Adrenal gland (tissue), 12 donors: ENCODE measurements around the gene GPAT3. TPM values are rescaled to one million over a fixed set of nuclear protein-coding genes. Genes with fewer than 3 reads are reported as not detected.
A peak's percentile ranks its signal among the peaks of the same experiment; 100 is the strongest.

ENCODE experiments used
- DNase-seq, 7 donors: peaks; one replicate each; pipeline ENCODE4 v3.0.0-alpha.2; 2019 to 2020
- H3K27ac ChIP-seq, 5 donors: fragments of 200-600 bp; sonication (generic) in 4 of 5; 1 replicate in 3 of 5; 2 replicates in 2 of 5; pipeline versions ENCODE4 v1.5.1 to v1.8.0; 2016 to 2020; ENCODE audit warnings: mild to moderate bottlenecking in 1 of 5
- H3K27me3 ChIP-seq: fragments of 200-600 bp; 2 replicates; pipeline ENCODE4 v1.8.0; 2021
- H3K36me3 ChIP-seq, 2 donors: fragments of 200-600 bp; replicated peaks in 1 of 2; 1 replicate in 1 of 2; 2 replicates in 1 of 2; pipeline versions ENCODE4 v1.5.1 to v1.8.0; 2018 to 2022
- H3K4me1 ChIP-seq, 2 donors: fragments of 200-600 bp; replicated peaks in 1 of 2; 1 replicate in 1 of 2; 2 replicates in 1 of 2; pipeline versions ENCODE4 v1.5.1 to v1.8.0; 2018 to 2021
- H3K4me3 ChIP-seq, 4 donors: fragments of 200-600 bp; sonication (generic) in 3 of 4; one replicate each; pipeline ENCODE4 v1.5.1; 2016 to 2018
- H3K9me3 ChIP-seq, 3 donors: fragments of 200-600 bp; sonication (generic) in 1 of 3; replicated peaks in 1 of 3; 1 replicate in 2 of 3; 2 replicates in 1 of 3; pipeline versions ENCODE4 v1.5.1 to v1.8.0; 2016 to 2021
- POLR2A ChIP-seq, 2 donors: fragments of 450-650 bp; IDR thresholded peaks; one replicate each; pipeline ENCODE4 v1.6.1; 2017; ENCODE audit warnings: antibody characterized with exemption in 2 of 2, mild to moderate bottlenecking in 2 of 2, moderate library complexity in 1 of 2
- WGBS, 4 donors: extraction: QIAGEN DNeasy Blood & Tissue Kit in 2 of 4; methylation state at CpG; one replicate each; pipeline versions ENCODE4 v1.1.5 to v1.1.7; 2013 to 2017; 5-methylcytosine and 5-hydroxymethylcytosine counted together
- intact Hi-C, 2 donors: fragments of 100-400 bp; cut with DNase I; formaldehyde crosslinking; loops; one replicate each; pipeline versions ENCODE4 v1.14.1 to v1.15.0; 2022 to 2023
- polyA plus RNA-seq, 3 donors: library from polyadenylated mRNA; stranded (reverse); fragments of 200-250 nt in 2 of 3; fragments of 350-450 nt in 1 of 3; fragmentation: Illumina TruSeq in 1 of 3; extraction: RNeasy Lipid Tissue Mini Kit (QIAGEN cat#74804) in 1 of 3; gene quantifications; one replicate each; pipeline ENCODE4 v1.2.3, GENCODE V29; 2013 to 2014
- total RNA-seq, 9 donors: library from RNA; depleted of rRNA in 4 of 9; stranded (reverse); fragments of >200 nt in 4 of 9; fragments of 120-200 nt in 1 of 9; fragmentation: NEBNext Ultra II Directional in 1 of 9; extraction: Animal tissue kit (Norgen Biotek cat#: 25700) in 1 of 9; gene quantifications; one replicate each; pipeline versions ENCODE4 v1.1.0 to v1.2.4, GENCODE V29; 2013 to 2023
- TF ChIP-seq, protein P1 (sequence below), 6 experiments: fragments of 450-650 bp in 4 of 6; fragments of 200-600 bp in 2 of 6; sonication (generic) in 1 of 6; IDR thresholded peaks; 1 replicate in 5 of 6; 2 replicates in 1 of 6; pipeline versions ENCODE4 v1.5.1 to v1.8.0; 2016 to 2021; ENCODE audit warnings: antibody characterized with exemption in 6 of 6, mild to moderate bottlenecking in 2 of 6, moderate library complexity in 1 of 6
- donor health status: healthy with polysubstance abuse.
- donor health status: Bipolar disorder and iron deficiency.
- donor health status: DM: yes; HTN: yes; CAD: no.
- donor health status: DM: no; HTN: no; CAD: no.
- donor health status: DM: no; HTN: no; CAD: no.
- donor health status: DM: yes; HTN: yes; CAD: no.

Gene GPAT3
- total and polyA plus RNA-seq, 12 donors = 0.12 to 15.4 (median 0.98) TPM

DNA sequence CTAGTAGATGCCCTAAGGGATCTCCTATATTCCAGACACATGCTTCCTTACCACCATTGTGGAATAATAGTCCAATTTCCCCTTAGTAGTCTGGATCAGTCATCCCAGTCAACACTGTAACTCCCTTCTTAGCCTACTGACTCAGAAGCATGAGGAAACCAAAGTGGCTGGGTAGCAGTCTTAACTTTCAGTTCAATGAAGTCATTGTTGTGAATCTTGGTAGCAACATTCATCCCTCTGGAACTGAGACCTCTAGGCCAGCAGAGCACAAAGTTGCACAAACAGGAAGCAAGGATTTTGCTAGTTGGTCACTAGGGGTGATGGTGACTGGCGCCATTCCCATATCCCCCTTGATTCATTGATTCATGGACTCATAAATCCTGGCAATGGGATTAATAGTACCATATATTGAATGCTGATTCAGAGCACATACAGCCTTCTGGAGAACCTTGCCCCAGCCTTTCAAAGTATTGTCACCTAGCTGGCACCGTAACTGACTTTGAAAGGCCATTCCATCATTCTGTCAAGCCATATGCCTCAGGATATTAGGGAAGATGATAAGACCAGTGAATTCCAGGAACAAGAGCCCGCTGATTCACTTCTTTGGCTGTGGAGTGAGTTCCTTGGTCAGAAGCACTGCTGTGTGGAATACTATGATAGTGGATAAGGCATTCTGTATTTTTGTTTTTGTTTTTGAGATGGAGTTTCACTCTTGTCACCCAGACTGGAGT lies 19.7 kb upstream of the GPAT3 start:
- DNase-seq = peak in 1 of 7 donors; percentile 8
- TF ChIP-seq, protein P1, sequence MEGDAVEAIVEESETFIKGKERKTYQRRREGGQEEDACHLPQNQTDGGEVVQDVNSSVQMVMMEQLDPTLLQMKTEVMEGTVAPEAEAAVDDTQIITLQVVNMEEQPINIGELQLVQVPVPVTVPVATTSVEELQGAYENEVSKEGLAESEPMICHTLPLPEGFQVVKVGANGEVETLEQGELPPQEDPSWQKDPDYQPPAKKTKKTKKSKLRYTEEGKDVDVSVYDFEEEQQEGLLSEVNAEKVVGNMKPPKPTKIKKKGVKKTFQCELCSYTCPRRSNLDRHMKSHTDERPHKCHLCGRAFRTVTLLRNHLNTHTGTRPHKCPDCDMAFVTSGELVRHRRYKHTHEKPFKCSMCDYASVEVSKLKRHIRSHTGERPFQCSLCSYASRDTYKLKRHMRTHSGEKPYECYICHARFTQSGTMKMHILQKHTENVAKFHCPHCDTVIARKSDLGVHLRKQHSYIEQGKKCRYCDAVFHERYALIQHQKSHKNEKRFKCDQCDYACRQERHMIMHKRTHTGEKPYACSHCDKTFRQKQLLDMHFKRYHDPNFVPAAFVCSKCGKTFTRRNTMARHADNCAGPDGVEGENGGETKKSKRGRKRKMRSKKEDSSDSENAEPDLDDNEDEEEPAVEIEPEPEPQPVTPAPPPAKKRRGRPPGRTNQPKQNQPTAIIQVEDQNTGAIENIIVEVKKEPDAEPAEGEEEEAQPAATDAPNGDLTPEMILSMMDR (IDR thresholded peaks at IDR 0.05) = no peak
- TF ChIP-seq POLR2A (IDR thresholded peaks at IDR 0.05) = no peak
- Histone ChIP-seq H3K4me3 (no peak overlapping the region), H3K27ac (no peak overlapping the region), H3K27me3 (no peaks in the 10 kb centered on the region), H3K9me3 (no peaks in the 10 kb centered on the region), H3K4me1 (no peaks in the 10 kb centered on the region), H3K36me3 (no peaks in the 10 kb centered on the region)
- 47 to 66% (median 50%) methylated on average over 2 to 3 of the region's 3 CpGs for WGBS, 4 donors
- intact Hi-C loops = no loop called here

GRCh38 chr4:83522239-83522638 lies 13.7 kb upstream of the GPAT3 start:
- H3K27ac ChIP-seq = no peak overlapping the region
- no peak for TF ChIP-seq POLR2A (IDR thresholded peaks at IDR 0.05)
- TF ChIP-seq, protein P1 (IDR thresholded peaks at IDR 0.05) = no peak
- no peak overlapping the region for H3K4me3 ChIP-seq
- 45 to 66% (median 49%) methylated on average over 3 of the region's 3 CpGs for WGBS, 4 donors
- H3K9me3 ChIP-seq = no peaks in the 10 kb centered on the region
- intact Hi-C loops = no loop called here
- no peaks in the 10 kb centered on the region for H3K36me3 ChIP-seq
- DNase-seq = no peak
- no peaks in the 10 kb centered on the region for H3K4me1 ChIP-seq
- H3K27me3 ChIP-seq = no peaks in the 10 kb centered on the region

GRCh38 chr4:83527671-83528070 lies 8.2 kb upstream of the GPAT3 start:
- no peak overlapping the region for H3K4me3 ChIP-seq
- intact Hi-C loops = no loop called here
- no peak overlapping the region for H3K27ac ChIP-seq
- H3K4me1 ChIP-seq = no peaks in the 10 kb centered on the region
- no peaks in the 10 kb centered on the region for H3K27me3 ChIP-seq
- WGBS, 4 donors = 81 to 94% (median 92%) methylated on average over 2 of the region's 2 CpGs
- no peak for TF ChIP-seq POLR2A (IDR thresholded peaks at IDR 0.05)
- TF ChIP-seq, protein P1 (IDR thresholded peaks at IDR 0.05) = no peak
- no peak for DNase-seq
- no peaks in the 10 kb centered on the region for H3K9me3 ChIP-seq
- H3K36me3 ChIP-seq = no peaks in the 10 kb centered on the region

DNA sequence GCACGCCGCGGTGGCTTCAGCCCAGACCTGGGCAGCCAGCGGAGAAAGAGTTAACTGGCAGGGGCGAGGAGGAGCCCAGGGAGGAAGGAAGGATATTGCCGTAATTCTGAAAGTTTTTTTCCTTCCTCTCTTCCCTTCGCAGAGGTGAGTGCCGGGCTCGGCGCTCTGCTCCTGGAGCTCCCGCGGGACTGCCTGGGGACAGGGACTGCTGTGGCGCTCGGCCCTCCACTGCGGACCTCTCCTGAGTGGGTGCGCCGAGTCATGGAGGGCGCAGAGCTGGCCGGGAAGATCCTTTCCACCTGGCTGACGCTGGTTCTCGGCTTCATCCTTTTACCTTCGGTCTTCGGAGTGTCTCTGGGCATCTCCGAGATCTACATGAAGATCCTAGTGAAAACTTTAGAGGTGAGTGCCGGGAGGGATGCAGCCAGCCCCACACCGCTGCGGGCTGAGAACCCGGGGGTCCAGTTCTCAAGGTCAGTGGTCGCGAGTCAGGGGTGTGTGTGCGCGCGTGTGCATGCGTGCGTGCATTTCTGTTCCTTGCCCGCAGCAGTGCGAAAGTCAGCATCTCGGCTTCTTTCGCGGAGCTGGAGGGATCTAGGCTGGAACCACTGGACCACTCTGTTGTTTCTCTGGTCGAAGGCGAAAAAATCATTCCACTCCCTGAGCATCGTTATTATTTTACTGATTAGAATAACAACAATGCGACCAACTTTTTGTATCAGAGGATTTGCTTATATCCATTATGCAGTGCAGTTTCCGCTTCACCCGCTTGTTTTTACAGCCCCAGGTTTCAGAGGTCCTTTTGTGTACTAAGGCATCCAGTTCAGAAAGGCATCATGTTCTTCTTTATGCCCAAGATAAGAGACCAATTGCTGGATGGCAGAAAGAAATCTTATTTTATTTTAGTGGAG lies 709 bp downstream of the GPAT3 start:
- Histone ChIP-seq H3K4me1 (peaks cover 6 to 18% of the 10 kb centered on the region in 2 donors), H3K27ac (peak overlapping the region in 1 of 5 donors; percentile 40), H3K9me3 (no peaks in the 10 kb centered on the region), H3K27me3 (no peaks in the 10 kb centered on the region), H3K36me3 (no peaks in the 10 kb centered on the region), H3K4me3 (peak overlapping the region in 2 of 4 donors; percentile 73 to 77)
- WGBS, 4 donors = 10 to 39% (median 20%) methylated on average over 11 to 46 of the region's 46 CpGs
- intact Hi-C loops = no loop called here
- peak in 3 of 7 donors; percentile 17 to 21 (median 20) for DNase-seq
- TF ChIP-seq, protein P1 (IDR thresholded peaks at IDR 0.05) = no peak
- TF ChIP-seq POLR2A (IDR thresholded peaks at IDR 0.05) = no peak
